GM19455 (cell line): ENCODE data around the gene HOXB8.

Experiments used
- ATAC-seq: cut with Tn5 transposase; IDR thresholded peaks from one replicate; pipeline ENCODE4 v1.9.1; 2021; ENCODE audit not compliant: unreplicated experiment

HOXB8 gene

GRCh38 chr17:48637323-48638260 is 22.5 kb upstream of the HOXB8 start:
- no peak for ATAC-seq

GRCh38 chr17:48636177-48637018 is 21.3 kb upstream of the HOXB8 start:
- ATAC-seq: no peak

- no peak for ATAC-seq
Observed at GRCh38 chr17:48634493-48635208, 19.6 kb upstream of the HOXB8 start.

- ATAC-seq: no peak
Observed at GRCh38 chr17:48633266-48633677, 18.2 kb upstream of the HOXB8 start.

- ATAC-seq: no peak
Observed at GRCh38 chr17:48632579-48633265, 17.6 kb upstream of the HOXB8 start.

GRCh38 chr17:48631693-48632578 is 16.8 kb upstream of the HOXB8 start:
- ATAC-seq: no peak

- ATAC-seq: no peak
Observed at GRCh38 chr17:48630925-48631692, 16.0 kb upstream of the HOXB8 start.

- ATAC-seq: no peak
Observed at GRCh38 chr17:48630009-48630924, 15.2 kb upstream of the HOXB8 start.

GRCh38 chr17:48629411-48629759 is 14.3 kb upstream of the HOXB8 start:
- no peak for ATAC-seq

- no peak for ATAC-seq
Observed at GRCh38 chr17:48628649-48629410, 13.7 kb upstream of the HOXB8 start.

GRCh38 chr17:48627623-48628521 is 12.8 kb upstream of the HOXB8 start:
- ATAC-seq: no peak

GRCh38 chr17:48627118-48627597 is 12.1 kb upstream of the HOXB8 start:
- ATAC-seq: no peak

- no peak for ATAC-seq
Observed at GRCh38 chr17:48626245-48627117, 11.4 kb upstream of the HOXB8 start, which contains the start of gene HOXB9. Gene HOXB9 (minus strand): TSS chr17:48626358. CDS start chr17:48626269, 89 bp downstream.

GRCh38 chr17:48625495-48626244 is 10.6 kb upstream of the HOXB8 start:
- no peak for ATAC-seq
